ENCODE data around the gene TOMT. TPM values are rescaled to one million over a fixed set of nuclear protein-coding genes. Genes with fewer than 3 reads are reported as not detected.

TOMT gene
- total and polyA plus RNA-seq, 2 experiments from 2014 or later, result not detected

- TF ChIP-seq ZNF462 (CRISPR knock-in tag; IDR thresholded peaks at IDR 0.05) (no peak), STAT1 (IDR thresholded peaks at IDR 0.05; ENCODE audit: unreplicated experiment) (no peak), CTCF (conservative IDR thresholded peaks at IDR 0.05; ENCODE audit: low read depth in 2 of 2) (no peak), ZNF331 (CRISPR knock-in tag; IDR thresholded peaks at IDR 0.05; ENCODE audit: low read depth) (no peak), NANOG (IDR thresholded peaks at IDR 0.05; ENCODE audit: borderline replicate concordance) (no peak)
Observed at GRCh38 chr11:72100462-72100861, 5.3 kb upstream of the TOMT start (continued).

GRCh38 chr11:72102162-72102561 is 3.6 kb upstream of the TOMT start:
- H3K36me3 Mint-ChIP-seq (ENCODE audit: low read depth), result peaks cover 39% of the 10 kb centered on the region
- Histone ChIP-seq H3K9me2 (ENCODE audit: insufficient read depth) (no peaks in the 10 kb centered on the region), H3K36me3 (ENCODE audit: insufficient read depth) (peaks cover 5% of the 10 kb centered on the region; the same call in 1 of the 2 replicates), H3K4me3 (peak overlapping the region; percentile 99), H3F3A (replicated peaks; ENCODE audit: low read depth) (peaks cover 9% of the 10 kb centered on the region; the same call in 1 of the 2 replicates), H3K27me3 (ENCODE audit: insufficient read depth) (no peaks in the 10 kb centered on the region), H3K79me2 (replicated peaks; ENCODE audit: insufficient read depth) (peaks cover 29% of the 10 kb centered on the region), H2AFZ (no peak overlapping the region), H3K4me1 (ENCODE audit: insufficient read depth) (peaks cover 6% of the 10 kb centered on the region; the same call in 1 of the 2 replicates), H3K27ac (ENCODE audit: low read depth) (peak overlapping the region; percentile 88), H4K20me1 (replicated peaks; ENCODE audit: insufficient read depth) (peaks cover 3% of the 10 kb centered on the region), H3K4me2 (peak overlapping the region; percentile 96)
- peaks cover 29% of the 10 kb centered on the region for H3K4me1 Mint-ChIP-seq
- H3K9me3 Mint-ChIP-seq, result no peaks in the 10 kb centered on the region; the same call in 1 of the 3 replicates
- peaks cover 14% of the 10 kb centered on the region for H3K27me3 Mint-ChIP-seq (ENCODE audit: insufficient read depth, low read depth, poor library complexity)
- ATAC-seq (no peak), DNase-seq (ENCODE audit: low spot score) (no peak)
- peak overlapping the region; percentile 97 for H3K27ac Mint-ChIP-seq
- H3K4me3 Mint-ChIP-seq, result peak overlapping the region; percentile 96
- TF ChIP-seq ZNF331 (CRISPR knock-in tag; IDR thresholded peaks at IDR 0.05; ENCODE audit: low read depth), result no peak
- TF ChIP-seq ETS1 (IDR thresholded peaks at IDR 0.05), result no peak
- TF ChIP-seq CTCF (conservative IDR thresholded peaks at IDR 0.05; ENCODE audit: low read depth in 2 of 2), result no peak
- TF ChIP-seq REST (IDR thresholded peaks at IDR 0.05; ENCODE audit: unreplicated experiment), result no peak
- TF ChIP-seq EZH2 (IDR thresholded peaks at IDR 0.05; ENCODE audit: low read depth, unreplicated experiment), result no peak
- no peak for TF ChIP-seq NANOG (IDR thresholded peaks at IDR 0.05; ENCODE audit: borderline replicate concordance)
- TF ChIP-seq POLR2AphosphoS5 (IDR thresholded peaks at IDR 0.05; ENCODE audit: low read depth), result no peak

All from GM23338 (cell line).